Suprapubic skin (tissue), 4 donors: ENCODE measurements around the gene ATF1.

Experiments
- CTCF ChIP-seq, 2 donors: fragments of 200-600 bp in 1 of 2; fragments of 450-650 bp in 1 of 2; sonication (generic) in 1 of 2; IDR thresholded peaks; one replicate each; pipeline ENCODE4 v1.5.1; 2016 to 2019; ENCODE audit warnings: antibody characterized with exemption in 2 of 2, mild to moderate bottlenecking in 1 of 2, moderate library complexity in 1 of 2
- POLR2A ChIP-seq, 2 donors: fragments of 450-650 bp; IDR thresholded peaks; one replicate each; pipeline ENCODE4 v1.6.1; 2017; ENCODE audit warnings: antibody characterized with exemption in 2 of 2, mild to moderate bottlenecking in 2 of 2, moderate library complexity in 2 of 2
- POLR2AphosphoS5 ChIP-seq, 3 donors: sonication (generic); formaldehyde crosslinking; IDR thresholded peaks; one replicate each; pipeline ENCODE4 v1.6.1; 2017; ENCODE audit warnings: antibody characterized with exemption in 3 of 3

GRCh38 chr12:50784501-50784900, 20.6 kb downstream of the ATF1 start:
- TF ChIP-seq POLR2A (IDR thresholded peaks at IDR 0.05) = no peak
- TF ChIP-seq CTCF (IDR thresholded peaks at IDR 0.05) = no peak
- TF ChIP-seq POLR2AphosphoS5 (IDR thresholded peaks at IDR 0.05) = no peak
